GM23338 (cell line): ENCODE results near the gene FAM110A.

Experiments used
- CREB1 ChIP-seq: fragments of 250-450 bp; sonication (Bioruptor Pico); IDR thresholded peaks from 2 replicates; pipeline ENCODE4 v1.5.0; 2020; ENCODE audit warnings: low read depth, mild to moderate bottlenecking, moderate library complexity
- CTCF ChIP-seq, 2 experiments: fragments of 200-600 bp in 1 of 2; sonication (generic) in 1 of 2; conservative IDR thresholded peaks; 2 replicates each; pipeline versions ENCODE4 v1.5.1 to v1.6.1; 2016 to 2017; ENCODE audit warnings: antibody characterized with exemption in 2 of 2, low read depth in 2 of 2, mild to moderate bottlenecking in 2 of 2, moderate library complexity in 1 of 2
- EZH2 ChIP-seq: fragments of 200-600 bp; sonication (generic); IDR thresholded peaks from one replicate; pipeline ENCODE4 v1.8.0; 2017; ENCODE audit warnings: antibody characterized with exemption, mild to moderate bottlenecking, low read depth; ENCODE audit not compliant: unreplicated experiment
- EZH2phosphoT487 ChIP-seq: fragments of 200-600 bp; sonication (generic); IDR thresholded peaks from one replicate; pipeline ENCODE4 v1.8.1; 2018; ENCODE audit warnings: antibody characterized with exemption; ENCODE audit not compliant: unreplicated experiment
- JUNB ChIP-seq: IDR thresholded peaks from one replicate; pipeline ENCODE4 v1.6.1; 2016; ENCODE audit warnings: antibody characterized with exemption; ENCODE audit not compliant: unreplicated experiment
- POLR2AphosphoS5 ChIP-seq: IDR thresholded peaks from 2 replicates; pipeline ENCODE4 v1.6.1; 2016; ENCODE audit warnings: antibody characterized with exemption, low read depth
- TF ChIP-seq, protein P1 (sequence below): IDR thresholded peaks from one replicate; pipeline ENCODE4 v1.6.1; 2018; ENCODE audit warnings: antibody characterized with exemption; ENCODE audit not compliant: unreplicated experiment

GRCh38 chr20:881783-882144 lies 48.2 kb downstream of the FAM110A start:
- TF ChIP-seq CTCF (conservative IDR thresholded peaks at IDR 0.05; ENCODE audit: low read depth in 2 of 2) (no peak), CREB1 (no peak), EZH2phosphoT487 (no peak), EZH2 (no peak), POLR2AphosphoS5 (no peak), JUNB (no peak)
- TF ChIP-seq, protein P1, sequence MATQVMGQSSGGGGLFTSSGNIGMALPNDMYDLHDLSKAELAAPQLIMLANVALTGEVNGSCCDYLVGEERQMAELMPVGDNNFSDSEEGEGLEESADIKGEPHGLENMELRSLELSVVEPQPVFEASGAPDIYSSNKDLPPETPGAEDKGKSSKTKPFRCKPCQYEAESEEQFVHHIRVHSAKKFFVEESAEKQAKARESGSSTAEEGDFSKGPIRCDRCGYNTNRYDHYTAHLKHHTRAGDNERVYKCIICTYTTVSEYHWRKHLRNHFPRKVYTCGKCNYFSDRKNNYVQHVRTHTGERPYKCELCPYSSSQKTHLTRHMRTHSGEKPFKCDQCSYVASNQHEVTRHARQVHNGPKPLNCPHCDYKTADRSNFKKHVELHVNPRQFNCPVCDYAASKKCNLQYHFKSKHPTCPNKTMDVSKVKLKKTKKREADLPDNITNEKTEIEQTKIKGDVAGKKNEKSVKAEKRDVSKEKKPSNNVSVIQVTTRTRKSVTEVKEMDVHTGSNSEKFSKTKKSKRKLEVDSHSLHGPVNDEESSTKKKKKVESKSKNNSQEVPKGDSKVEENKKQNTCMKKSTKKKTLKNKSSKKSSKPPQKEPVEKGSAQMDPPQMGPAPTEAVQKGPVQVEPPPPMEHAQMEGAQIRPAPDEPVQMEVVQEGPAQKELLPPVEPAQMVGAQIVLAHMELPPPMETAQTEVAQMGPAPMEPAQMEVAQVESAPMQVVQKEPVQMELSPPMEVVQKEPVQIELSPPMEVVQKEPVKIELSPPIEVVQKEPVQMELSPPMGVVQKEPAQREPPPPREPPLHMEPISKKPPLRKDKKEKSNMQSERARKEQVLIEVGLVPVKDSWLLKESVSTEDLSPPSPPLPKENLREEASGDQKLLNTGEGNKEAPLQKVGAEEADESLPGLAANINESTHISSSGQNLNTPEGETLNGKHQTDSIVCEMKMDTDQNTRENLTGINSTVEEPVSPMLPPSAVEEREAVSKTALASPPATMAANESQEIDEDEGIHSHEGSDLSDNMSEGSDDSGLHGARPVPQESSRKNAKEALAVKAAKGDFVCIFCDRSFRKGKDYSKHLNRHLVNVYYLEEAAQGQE = no peak
